ENCODE data around the gene OR2V2.

OR2V2 gene

GRCh38 chr5:181197326-181197951, 50.1 kb downstream of the OR2V2 start:
- Histone ChIP-seq H3K79me2 (ENCODE audit: low read length) (peaks cover 9% of the 10 kb centered on the region), H2AFZ (ENCODE audit: low read depth, low read length) (no peak overlapping the region), H3K27me3 (ENCODE audit: low read depth, low read length) (peaks cover 10% of the 10 kb centered on the region; the same call in 1 of the 2 replicates), H3K9me3 (ENCODE audit: insufficient read depth, low read length) (no peaks in the 10 kb centered on the region), H4K20me1 (ENCODE audit: insufficient read depth, low read length) (no peaks in the 10 kb centered on the region), H3K36me3 (replicated peaks; ENCODE audit: low read depth, low read length) (no peaks in the 10 kb centered on the region), H3K4me1 (ENCODE audit: low read length) (peaks cover 20% of the 10 kb centered on the region), H3K4me3 (ENCODE audit: low read length) (no peak overlapping the region), H3K9ac (ENCODE audit: low read length) (no peak overlapping the region), H3K4me2 (ENCODE audit: low read length) (no peak overlapping the region), H3K27ac (ENCODE audit: low read length) (no peak overlapping the region)
- no peak for TF ChIP-seq CTCF (IDR thresholded peaks at IDR 0.05; ENCODE audit: low read depth, low read length)
- TF ChIP-seq EZH2phosphoT487 (IDR thresholded peaks at IDR 0.05; ENCODE audit: low read depth): no peak

GRCh38 chr5:181198106-181198685, 50.8 kb downstream of the OR2V2 start:
- Histone ChIP-seq H3K27me3 (ENCODE audit: low read depth, low read length) (peaks cover 10% of the 10 kb centered on the region; the same call in 1 of the 2 replicates), H3K36me3 (replicated peaks; ENCODE audit: low read depth, low read length) (no peaks in the 10 kb centered on the region), H3K27ac (ENCODE audit: low read length) (no peak overlapping the region), H3K4me2 (ENCODE audit: low read length) (no peak overlapping the region), H3K9me3 (ENCODE audit: insufficient read depth, low read length) (no peaks in the 10 kb centered on the region), H3K79me2 (ENCODE audit: low read length) (peaks cover 2% of the 10 kb centered on the region; the same call in 1 of the 2 replicates), H4K20me1 (ENCODE audit: insufficient read depth, low read length) (no peaks in the 10 kb centered on the region), H3K9ac (ENCODE audit: low read length) (no peak overlapping the region), H3K4me1 (ENCODE audit: low read length) (peaks cover 13% of the 10 kb centered on the region), H3K4me3 (ENCODE audit: low read length) (no peak overlapping the region), H2AFZ (ENCODE audit: low read depth, low read length) (no peak overlapping the region)
- no peak for TF ChIP-seq CTCF (IDR thresholded peaks at IDR 0.05; ENCODE audit: low read depth, low read length)
- no peak for TF ChIP-seq EZH2phosphoT487 (IDR thresholded peaks at IDR 0.05; ENCODE audit: low read depth)

GRCh38 chr5:181198905-181199519, 51.6 kb downstream of the OR2V2 start:
- Histone ChIP-seq H2AFZ (ENCODE audit: low read depth, low read length) (0 out of 2 replicates have a peak overlapping the region, but pooled peaks have one; percentile 7), H3K4me2 (ENCODE audit: low read length) (peak overlapping the region; percentile 16), H3K79me2 (ENCODE audit: low read length) (no peaks in the 10 kb centered on the region), H3K27me3 (ENCODE audit: low read depth, low read length) (peaks cover 10% of the 10 kb centered on the region; the same call in 1 of the 2 replicates), H3K4me1 (ENCODE audit: low read length) (peaks cover 13% of the 10 kb centered on the region), H3K9me3 (ENCODE audit: insufficient read depth, low read length) (no peaks in the 10 kb centered on the region), H3K4me3 (ENCODE audit: low read length) (no peak overlapping the region), H4K20me1 (ENCODE audit: insufficient read depth, low read length) (no peaks in the 10 kb centered on the region), H3K36me3 (replicated peaks; ENCODE audit: low read depth, low read length) (no peaks in the 10 kb centered on the region), H3K9ac (ENCODE audit: low read length) (no peak overlapping the region), H3K27ac (ENCODE audit: low read length) (no peak overlapping the region)
- no peak for TF ChIP-seq CTCF (IDR thresholded peaks at IDR 0.05; ENCODE audit: low read depth, low read length)
- TF ChIP-seq EZH2phosphoT487 (IDR thresholded peaks at IDR 0.05; ENCODE audit: low read depth): no peak

Measured in OCI-LY3 (cell line).